B cell (primary cell): Measurements from ENCODE around the gene ZDHHC19. TPM values are rescaled to one million over a fixed set of nuclear protein-coding genes. Genes with fewer than 3 reads are reported as not detected.

ENCODE experiments used
- ATAC-seq: fragments of 200-7000 bp; cut with Tn5 transposase; one replicate; pipeline ENCODE4 v1.10.0; 2021; ENCODE audit warnings: low read depth, mild to moderate bottlenecking, moderate number of reproducible peaks, moderate library complexity
- CTCF ChIA-PET: fragments of 350-600 bp; sonication (Branson Sonifier 250); formaldehyde crosslinking; loops from one replicate; lab custom pipeline; 2021; ENCODE audit warnings: antibody characterized with exemption, inconsistent platforms; lab: Charles Lee
- POLR2A ChIA-PET: fragments of 350-600 bp; sonication (Branson Sonifier 250); formaldehyde crosslinking; loops from one replicate; lab custom pipeline; 2021; ENCODE audit warnings: antibody characterized with exemption; lab: Charles Lee
- DNase-seq: peaks from one replicate; pipeline ENCODE4 v3.0.0; 2013
- H2AFZ ChIP-seq: 2 replicates; pipeline ENCODE4 v1.6.1; 2012; ENCODE audit warnings: mild to moderate bottlenecking, low read depth, low read length; ENCODE audit not compliant: insufficient read depth, poor library complexity, severe bottlenecking
- H3K27ac ChIP-seq, 2 donors: 1 replicate in 1 of 2; 2 replicates in 1 of 2; pipeline ENCODE4 v1.5.1; 2012 to 2013; ENCODE audit warnings: low read length in 2 of 2, mild to moderate bottlenecking in 2 of 2, moderate library complexity in 1 of 2
- H3K27me3 ChIP-seq, 4 experiments: fragments of 200-600 bp in 1 of 4; sonication (generic) in 1 of 4; replicated peaks in 1 of 4; 1 replicate in 2 of 4; 2 replicates in 2 of 4; pipeline versions ENCODE4 v1.6.1 to v1.7.0; 2013 to 2016; ENCODE audit warnings: low read length in 3 of 4, mild to moderate bottlenecking in 2 of 4, mixed read lengths in 1 of 4, moderate library complexity in 1 of 4; ENCODE audit not compliant: insufficient read depth in 4 of 4, control insufficient read depth in 3 of 4; ENCODE audit errors: control extremely low read depth in 1 of 4
- H3K36me3 ChIP-seq, 2 experiments: replicated peaks in 1 of 2; 1 replicate in 1 of 2; 2 replicates in 1 of 2; pipeline versions ENCODE4 v1.6.1 to v1.7.1; 2013; ENCODE audit warnings: low read length in 1 of 2; ENCODE audit not compliant: insufficient read depth in 2 of 2, control insufficient read depth in 1 of 2; ENCODE audit errors: control extremely low read depth in 1 of 2, extremely low read depth in 1 of 2
- H3K4me1 ChIP-seq, 2 donors: fragments of 200-600 bp in 1 of 2; sonication (generic) in 1 of 2; 1 replicate in 1 of 2; 2 replicates in 1 of 2; pipeline versions ENCODE4 v1.5.1 to v1.6.1; 2013 to 2017; ENCODE audit warnings: low read length in 2 of 2; ENCODE audit not compliant: control insufficient read depth in 2 of 2, insufficient read depth in 2 of 2
- H3K4me2 ChIP-seq: replicated peaks from 2 replicates; pipeline ENCODE3; 2012; ENCODE audit warnings: mild to moderate bottlenecking, low read depth, low read length; ENCODE audit not compliant: poor library complexity, severe bottlenecking
- H3K4me3 ChIP-seq, 5 experiments: fragments of 200-600 bp in 1 of 5; sonication (generic) in 1 of 5; 1 replicate in 3 of 5; 2 replicates in 2 of 5; pipeline versions ENCODE4 v1.5.1 to v1.7.0; 2011 to 2016; ENCODE audit warnings: low read length in 4 of 5, mild to moderate bottlenecking in 4 of 5, low read depth in 2 of 5, control low read depth in 1 of 5, moderate library complexity in 1 of 5; ENCODE audit not compliant: insufficient read depth in 1 of 5; ENCODE audit errors: control extremely low read depth in 1 of 5, extremely low read depth in 1 of 5
- H3K79me2 ChIP-seq: fragments of 200-600 bp; sonication (generic); one replicate; pipeline ENCODE4 v1.6.0; 2016; ENCODE audit warnings: low read length; ENCODE audit not compliant: control insufficient read depth, insufficient read depth
- H3K9ac ChIP-seq: fragments of 200-600 bp; sonication (generic); 2 replicates; pipeline ENCODE4 v1.6.1; 2017; ENCODE audit warnings: mild to moderate bottlenecking, low read length, moderate library complexity
- H3K9me3 ChIP-seq, 3 donors: one replicate each; pipeline versions ENCODE4 v1.6.1 to v1.7.1; 2013; ENCODE audit warnings: low read length in 2 of 3; ENCODE audit not compliant: control insufficient read depth in 2 of 3, insufficient read depth in 1 of 3; ENCODE audit errors: control extremely low read depth in 1 of 3
- H4K20me1 ChIP-seq: 2 replicates; pipeline ENCODE4 v1.6.0; 2012; ENCODE audit warnings: mild to moderate bottlenecking, low read length; ENCODE audit not compliant: insufficient read depth, control insufficient read depth, poor library complexity, severe bottlenecking
- H3K27ac Mint-ChIP-seq: one replicate; pipeline ENCODE4 v1.8.0; 2021; ENCODE audit warnings: mixed read lengths
- H3K27me3 Mint-ChIP-seq: one replicate; pipeline ENCODE4 v1.8.0; 2021; ENCODE audit warnings: mixed read lengths
- H3K4me1 Mint-ChIP-seq: one replicate; pipeline ENCODE4 v1.8.0; 2021; ENCODE audit warnings: mixed read lengths
- H3K4me3 Mint-ChIP-seq: one replicate; pipeline ENCODE4 v1.8.0; 2021; ENCODE audit warnings: mixed read lengths
- H3K9me3 Mint-ChIP-seq: one replicate; pipeline ENCODE4 v1.8.0; 2022; ENCODE audit warnings: mixed read lengths; ENCODE audit not compliant: insufficient read depth
- EZH2 ChIP-seq: IDR thresholded peaks from 2 replicates; pipeline ENCODE4 v1.6.1; 2012; ENCODE audit warnings: borderline replicate concordance, low read depth, mild to moderate bottlenecking, moderate library complexity, low read length; ENCODE audit not compliant: insufficient read depth, poor library complexity, severe bottlenecking
- WGBS: methylation state at CpG from one replicate; pipeline ENCODE4 v1.1.5; 2013; ENCODE audit warnings: missing lambda C conversion rate; ENCODE audit not compliant: insufficient coverage; 5-methylcytosine and 5-hydroxymethylcytosine counted together
- intact Hi-C: fragments of 100-400 bp; cut with micrococcal nuclease; formaldehyde crosslinking; loops from one replicate; pipeline ENCODE4 v1.10.0; 2022
- polyA plus RNA-seq: library from polyadenylated mRNA; depleted of rRNA; stranded (reverse); fragments of >200 nt; gene quantifications from 2 replicates; pipeline ENCODE4 v1.2.3, GENCODE V29; 2012
- total RNA-seq, 2 donors: library from RNA; stranded (reverse); fragments of 120-200 nt in 1 of 2; gene quantifications; 1 replicate in 1 of 2; 2 replicates in 1 of 2; pipeline versions ENCODE4 v1.2.3 to v1.2.4, GENCODE V29; 2013 to 2022
- TF ChIP-seq, protein P1 (sequence below): fragments of 200-600 bp; IDR thresholded peaks from one replicate; pipeline ENCODE4 v1.8.0; 2022; ENCODE audit warnings: antibody characterized with exemption, mild to moderate bottlenecking

The ZDHHC19 gene
- total and polyA plus RNA-seq, 2 donors (not counting 1 experiment from before 2014, with no cell fraction given): 0.91 to 6.0 TPM

DNA sequence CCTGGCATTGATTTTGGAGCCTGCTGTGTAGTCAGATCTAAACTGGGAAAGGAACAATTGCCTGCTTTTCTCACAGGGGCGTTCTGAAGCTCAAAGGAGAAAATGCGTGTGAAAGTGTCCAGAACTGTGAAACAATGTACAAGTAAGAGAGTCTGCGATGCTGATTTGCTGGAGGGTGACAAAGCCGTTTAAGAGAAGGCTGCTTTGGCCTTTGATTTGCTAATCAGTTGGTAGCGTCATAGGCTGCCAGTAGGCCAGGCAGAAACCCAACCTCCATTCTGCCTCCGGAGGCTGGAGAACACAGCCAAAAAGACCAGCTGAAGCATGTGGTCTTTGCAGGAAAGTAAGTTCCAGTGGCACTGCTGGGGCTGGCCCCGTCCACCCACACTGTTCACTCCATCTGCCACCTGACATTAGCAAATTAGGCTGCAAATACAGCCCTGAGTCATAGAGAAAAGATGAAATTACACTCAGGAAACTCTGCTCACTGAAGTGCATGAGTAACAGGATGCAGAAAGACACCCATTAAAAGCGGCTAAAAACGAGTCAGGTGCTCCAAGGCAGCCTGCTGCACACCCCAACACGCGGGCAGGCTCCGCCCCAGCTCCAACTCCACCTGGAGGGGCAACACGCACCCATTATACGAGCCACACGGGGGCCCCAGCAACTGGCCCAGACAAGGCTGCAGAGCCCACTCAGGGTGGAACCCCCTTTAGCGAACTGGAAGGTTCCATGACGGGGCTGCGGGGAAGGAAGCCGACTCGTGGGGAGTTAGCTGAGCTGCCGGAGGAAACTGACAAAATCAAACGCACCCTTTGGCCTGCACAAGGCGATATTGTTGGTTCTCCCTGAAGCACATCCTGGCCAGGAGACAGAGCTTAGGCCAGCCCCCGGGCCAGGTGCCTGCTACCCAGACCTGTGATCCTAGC lies 31.6 kb downstream of the ZDHHC19 start:
- H2AFZ ChIP-seq: peak overlapping the region; percentile 70
- peak overlapping the region; percentile 78 to 83 for H3K27ac ChIP-seq
- POLR2A ChIA-PET: interaction anchor here (0.6 to 2.0 kb wide), 6 partner anchors 13 to 111 kb away, joined by 3 to 11 read pairs (median 6); partner anchors contain the start of gene TFRC
- intact Hi-C loops: loop anchor here (1.0 to 5.0 kb wide), 3 partner anchors 13 to 97 kb away; partner anchors contain the start of gene TFRC
- no peaks in the 10 kb centered on the region for H3K27me3 ChIP-seq
- peak; percentile 85 for DNase-seq
- Mint-ChIP-seq H3K27ac (peak overlapping the region; percentile 84), H3K4me3 (peak overlapping the region; percentile 74), H3K4me1 (peaks cover 28% of the 10 kb centered on the region), H3K27me3 (no peaks in the 10 kb centered on the region), H3K9me3 (no peaks in the 10 kb centered on the region)
- H3K4me3 ChIP-seq: peak overlapping the region in 4 of 5 experiments; percentile 18 to 48 (median 32)
- ATAC-seq: peak; percentile 86
- peak overlapping the region; percentile 73 for H3K4me2 ChIP-seq
- no peaks in the 10 kb centered on the region for H3K79me2 ChIP-seq
- CTCF ChIA-PET: interaction anchor here (1.0 to 6.6 kb wide), 12 partner anchors 10 to 109 kb away, joined by 3 to 69 read pairs (median 4); no protein-coding TSS in a partner anchor
- H3K36me3 ChIP-seq: no peaks in the 10 kb centered on the region
- peak overlapping the region; percentile 42 for H3K9ac ChIP-seq
- peaks cover 20 to 33% of the 10 kb centered on the region in 2 donors for H3K4me1 ChIP-seq
- H3K9me3 ChIP-seq: peaks cover 0 to under 1% (median 0%) of the 10 kb centered on the region in 3 donors
- WGBS: 18% methylated on average over 23 of the region's 24 CpGs
- TF ChIP-seq EZH2: no peak
- TF ChIP-seq, protein P1, sequence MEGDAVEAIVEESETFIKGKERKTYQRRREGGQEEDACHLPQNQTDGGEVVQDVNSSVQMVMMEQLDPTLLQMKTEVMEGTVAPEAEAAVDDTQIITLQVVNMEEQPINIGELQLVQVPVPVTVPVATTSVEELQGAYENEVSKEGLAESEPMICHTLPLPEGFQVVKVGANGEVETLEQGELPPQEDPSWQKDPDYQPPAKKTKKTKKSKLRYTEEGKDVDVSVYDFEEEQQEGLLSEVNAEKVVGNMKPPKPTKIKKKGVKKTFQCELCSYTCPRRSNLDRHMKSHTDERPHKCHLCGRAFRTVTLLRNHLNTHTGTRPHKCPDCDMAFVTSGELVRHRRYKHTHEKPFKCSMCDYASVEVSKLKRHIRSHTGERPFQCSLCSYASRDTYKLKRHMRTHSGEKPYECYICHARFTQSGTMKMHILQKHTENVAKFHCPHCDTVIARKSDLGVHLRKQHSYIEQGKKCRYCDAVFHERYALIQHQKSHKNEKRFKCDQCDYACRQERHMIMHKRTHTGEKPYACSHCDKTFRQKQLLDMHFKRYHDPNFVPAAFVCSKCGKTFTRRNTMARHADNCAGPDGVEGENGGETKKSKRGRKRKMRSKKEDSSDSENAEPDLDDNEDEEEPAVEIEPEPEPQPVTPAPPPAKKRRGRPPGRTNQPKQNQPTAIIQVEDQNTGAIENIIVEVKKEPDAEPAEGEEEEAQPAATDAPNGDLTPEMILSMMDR: peak; percentile 42
- no peaks in the 10 kb centered on the region for H4K20me1 ChIP-seq
